Central memory CD4-positive, alpha-beta T cell (primary cell): ENCODE measurements around the gene CHURC1.
A peak's percentile ranks its signal among the peaks of the same experiment; 100 is the strongest.
"Not testable (repeated sequence)": the region's sequence is repeated elsewhere in the genome, so short reads cannot be mapped to it uniquely, and the experiment has no call there.

Experiments
- DNase-seq: peaks from one replicate; pipeline ENCODE4 v3.0.0; 2022

Gene CHURC1

GRCh38 chr14:64910847-64911495, 3.3 kb upstream of the CHURC1 start:
- DNase-seq = no peak

- DNase-seq = no peak
These were observed 2.0 kb upstream of the CHURC1 start for GRCh38 chr14:64912261-64912660.

- DNase-seq = not testable (repeated sequence)
These were observed 778 bp upstream of the CHURC1 start for GRCh38 chr14:64913477-64913876.

- no peak for DNase-seq
These were observed 772 bp downstream of the CHURC1 start for GRCh38 chr14:64915029-64915424.

- no peak for DNase-seq
These were observed 1.5 kb downstream of the CHURC1 start for GRCh38 chr14:64915797-64916196.

- no peak for DNase-seq
These were observed 4.0 kb downstream of the CHURC1 start for GRCh38 chr14:64918216-64918615.

GRCh38 chr14:64919215-64919614, 5.0 kb downstream of the CHURC1 start:
- DNase-seq = no peak

- no peak for DNase-seq
These were observed 5.4 kb downstream of the CHURC1 start for GRCh38 chr14:64919618-64920017.

- DNase-seq = no peak
These were observed 6.2 kb downstream of the CHURC1 start for GRCh38 chr14:64920465-64920864.

GRCh38 chr14:64923015-64923414, 8.8 kb downstream of the CHURC1 start:
- DNase-seq = no peak

GRCh38 chr14:64926398-64926995, 12.2 kb downstream of the CHURC1 start:
- no peak for DNase-seq

GRCh38 chr14:64927031-64927430, 12.8 kb downstream of the CHURC1 start:
- no peak for DNase-seq

GRCh38 chr14:64928239-64929013, 14.2 kb downstream of the CHURC1 start:
- peak; percentile 56 for DNase-seq

GRCh38 chr14:64929014-64929359, 14.7 kb downstream of the CHURC1 start:
- no peak for DNase-seq

- no peak for DNase-seq
These were observed 16.0 kb downstream of the CHURC1 start for GRCh38 chr14:64930085-64930843.

- DNase-seq = no peak
These were observed 16.9 kb downstream of the CHURC1 start for GRCh38 chr14:64931123-64931522.

GRCh38 chr14:64932231-64932630, 18.0 kb downstream of the CHURC1 start:
- no peak for DNase-seq

GRCh38 chr14:64934338-64934929, 20.2 kb downstream of the CHURC1 start:
- DNase-seq = no peak

- no peak for DNase-seq
These were observed 21.3 kb downstream of the CHURC1 start for GRCh38 chr14:64935508-64935907.

- no peak for DNase-seq
These were observed 23.0 kb downstream of the CHURC1 start for GRCh38 chr14:64937171-64937820.

- DNase-seq = no peak
These were observed 23.6 kb downstream of the CHURC1 start for GRCh38 chr14:64937821-64938193.
